ENCODE results near the gene HSF2BP. TPM values are rescaled to one million over a fixed set of nuclear protein-coding genes. Genes with fewer than 3 reads are reported as not detected.
"Not testable (repeated sequence)": the region's sequence is repeated elsewhere in the genome, so short reads cannot be mapped to it uniquely, and the experiment has no call there.

Gene HSF2BP
- total RNA-seq, 3 donors from 2014 or later = 0.32 to 0.48 (median 0.47) TPM

DNA sequence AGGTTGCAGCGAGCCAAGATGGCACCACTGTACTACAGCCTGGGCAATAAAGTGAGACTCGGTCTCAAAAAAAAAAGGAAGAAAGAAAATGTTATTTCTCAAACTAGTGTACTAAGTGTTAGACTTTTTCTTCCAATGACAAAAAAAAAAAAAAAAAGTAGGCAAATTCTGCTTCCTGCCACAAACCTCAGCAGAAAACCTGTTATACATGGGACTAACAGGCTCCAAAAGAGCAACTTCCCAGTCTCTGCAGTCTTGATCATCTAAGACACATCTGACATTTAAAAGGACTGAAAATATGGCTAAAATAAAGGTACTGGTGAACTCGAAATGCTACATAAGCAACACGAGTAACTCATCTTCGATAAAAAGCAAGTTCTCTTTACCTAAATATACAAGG lies 59.6 kb downstream of the HSF2BP start:
- Histone ChIP-seq H3K9me3 (no peaks in the 10 kb centered on the region), H3K4me3 (no peak overlapping the region), H3K36me3 (ENCODE audit: low read depth) (no peaks in the 10 kb centered on the region), H3K4me1 (ENCODE audit: low read depth) (no peaks in the 10 kb centered on the region)
- no peak for ATAC-seq
- intact Hi-C loops (cut with DNase I, micrococcal nuclease) = no loop called here
- TF ChIP-seq, protein P1, sequence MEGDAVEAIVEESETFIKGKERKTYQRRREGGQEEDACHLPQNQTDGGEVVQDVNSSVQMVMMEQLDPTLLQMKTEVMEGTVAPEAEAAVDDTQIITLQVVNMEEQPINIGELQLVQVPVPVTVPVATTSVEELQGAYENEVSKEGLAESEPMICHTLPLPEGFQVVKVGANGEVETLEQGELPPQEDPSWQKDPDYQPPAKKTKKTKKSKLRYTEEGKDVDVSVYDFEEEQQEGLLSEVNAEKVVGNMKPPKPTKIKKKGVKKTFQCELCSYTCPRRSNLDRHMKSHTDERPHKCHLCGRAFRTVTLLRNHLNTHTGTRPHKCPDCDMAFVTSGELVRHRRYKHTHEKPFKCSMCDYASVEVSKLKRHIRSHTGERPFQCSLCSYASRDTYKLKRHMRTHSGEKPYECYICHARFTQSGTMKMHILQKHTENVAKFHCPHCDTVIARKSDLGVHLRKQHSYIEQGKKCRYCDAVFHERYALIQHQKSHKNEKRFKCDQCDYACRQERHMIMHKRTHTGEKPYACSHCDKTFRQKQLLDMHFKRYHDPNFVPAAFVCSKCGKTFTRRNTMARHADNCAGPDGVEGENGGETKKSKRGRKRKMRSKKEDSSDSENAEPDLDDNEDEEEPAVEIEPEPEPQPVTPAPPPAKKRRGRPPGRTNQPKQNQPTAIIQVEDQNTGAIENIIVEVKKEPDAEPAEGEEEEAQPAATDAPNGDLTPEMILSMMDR (IDR thresholded peaks at IDR 0.05) = no peak
- DNase-seq = no peak

DNA sequence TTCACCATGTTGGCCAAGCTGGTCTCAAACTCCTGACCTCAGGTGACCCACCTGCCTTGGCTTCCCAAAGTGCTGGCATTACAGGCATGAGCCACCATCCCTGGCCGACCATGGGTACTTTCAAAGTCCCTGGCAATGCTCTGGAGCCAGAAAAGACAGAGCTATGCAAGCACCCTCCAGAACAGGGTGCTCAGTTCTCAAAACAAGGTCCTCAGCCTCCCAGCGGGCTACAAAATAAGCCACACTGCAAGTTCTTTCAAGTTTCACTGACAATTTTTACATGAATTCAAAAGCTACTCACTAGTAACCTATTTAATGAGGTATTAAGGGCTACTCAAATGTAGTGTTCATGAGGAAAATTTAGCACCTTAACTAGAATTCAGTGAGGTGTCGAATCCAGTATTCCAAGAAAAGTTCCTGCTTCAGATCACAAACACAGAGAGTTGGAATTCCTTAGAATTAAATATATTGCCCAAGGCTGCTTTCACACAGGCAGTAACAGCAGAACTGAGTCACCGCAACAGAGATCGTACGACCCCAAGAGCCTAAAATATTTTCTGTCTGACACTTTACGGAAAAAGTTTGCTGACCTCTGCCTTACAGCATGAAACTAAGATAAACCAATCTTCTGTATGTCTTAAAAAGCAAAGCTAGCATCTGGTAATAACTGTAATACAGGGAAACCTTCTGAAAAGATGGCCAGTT lies 60.7 kb downstream of the HSF2BP start:
- TF ChIP-seq, protein P1 (IDR thresholded peaks at IDR 0.05) = no peak
- ATAC-seq (no peak), DNase-seq (no peak)
- intact Hi-C loops (cut with DNase I, micrococcal nuclease) = no loop called here
- Histone ChIP-seq H3K9me3 (no peaks in the 10 kb centered on the region), H3K36me3 (ENCODE audit: low read depth) (no peaks in the 10 kb centered on the region), H3K4me3 (no peak overlapping the region), H3K4me1 (ENCODE audit: low read depth) (no peaks in the 10 kb centered on the region)

DNA sequence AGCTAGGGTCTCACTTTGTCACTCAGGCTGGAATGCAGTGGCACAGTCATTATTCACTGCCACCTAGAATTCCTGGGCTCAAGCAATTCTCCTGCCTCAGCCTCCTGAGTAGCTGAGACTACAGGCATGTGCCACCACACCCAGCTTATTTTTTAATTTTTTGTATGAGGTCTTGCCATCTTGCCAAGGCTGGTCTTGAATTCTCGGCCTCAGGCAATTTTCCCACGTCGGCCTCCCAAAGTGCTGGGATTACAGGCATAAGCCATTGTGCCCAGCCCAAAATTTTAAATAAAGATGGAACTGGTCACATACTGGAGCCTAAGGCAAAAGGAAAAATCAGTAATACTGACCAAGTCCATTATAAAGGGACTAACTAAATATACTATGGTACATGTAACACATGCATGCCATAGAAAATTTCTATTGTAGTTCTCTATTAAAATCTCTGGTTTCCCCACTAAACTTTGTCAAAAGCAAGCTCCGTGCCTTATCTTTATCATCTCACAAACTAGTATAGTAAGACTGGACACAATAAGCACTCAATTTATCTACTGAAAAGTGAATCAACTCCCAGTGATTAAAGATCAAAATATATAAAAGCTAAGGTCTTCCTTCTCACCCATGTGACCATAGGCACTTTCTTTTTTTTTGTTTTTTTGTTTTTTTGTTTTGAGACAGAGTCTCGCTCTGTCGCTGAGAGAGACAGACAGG lies 61.6 kb downstream of the HSF2BP start:
- Histone ChIP-seq H3K4me1 (ENCODE audit: low read depth) (no peaks in the 10 kb centered on the region), H3K36me3 (ENCODE audit: low read depth) (no peaks in the 10 kb centered on the region), H3K4me3 (no peak overlapping the region), H3K9me3 (no peaks in the 10 kb centered on the region)
- ATAC-seq (no peak), DNase-seq (no peak)
- intact Hi-C loops (cut with DNase I, micrococcal nuclease) = no loop called here
- TF ChIP-seq, protein P1 (IDR thresholded peaks at IDR 0.05) = no peak

DNA sequence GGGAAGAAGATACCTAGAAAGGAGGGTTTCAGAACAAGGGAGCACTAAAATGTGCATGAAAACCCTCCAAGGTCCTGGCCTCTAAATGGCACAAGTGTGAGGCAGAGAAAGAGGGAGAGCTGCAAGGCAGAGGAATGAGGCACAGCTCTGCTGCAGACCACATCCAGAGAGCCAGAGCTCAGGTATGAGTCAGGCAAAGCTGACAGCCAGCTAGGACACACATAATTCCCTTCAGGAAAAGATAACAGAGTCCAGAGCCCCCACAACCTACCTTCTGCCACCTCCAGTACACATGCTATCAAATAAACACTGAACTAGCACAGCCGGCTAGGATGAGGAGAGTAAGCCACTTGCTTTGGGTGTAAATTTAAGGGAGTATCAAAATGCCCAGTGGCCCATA lies 62.2 kb downstream of the HSF2BP start:
- Histone ChIP-seq H3K36me3 (ENCODE audit: low read depth) (no peaks in the 10 kb centered on the region), H3K9me3 (no peaks in the 10 kb centered on the region), H3K4me3 (no peak overlapping the region), H3K4me1 (ENCODE audit: low read depth) (no peaks in the 10 kb centered on the region)
- intact Hi-C loops (cut with DNase I, micrococcal nuclease) = no loop called here
- TF ChIP-seq, protein P1 (IDR thresholded peaks at IDR 0.05) = no peak
- ATAC-seq = no peak
- DNase-seq = no peak

DNA sequence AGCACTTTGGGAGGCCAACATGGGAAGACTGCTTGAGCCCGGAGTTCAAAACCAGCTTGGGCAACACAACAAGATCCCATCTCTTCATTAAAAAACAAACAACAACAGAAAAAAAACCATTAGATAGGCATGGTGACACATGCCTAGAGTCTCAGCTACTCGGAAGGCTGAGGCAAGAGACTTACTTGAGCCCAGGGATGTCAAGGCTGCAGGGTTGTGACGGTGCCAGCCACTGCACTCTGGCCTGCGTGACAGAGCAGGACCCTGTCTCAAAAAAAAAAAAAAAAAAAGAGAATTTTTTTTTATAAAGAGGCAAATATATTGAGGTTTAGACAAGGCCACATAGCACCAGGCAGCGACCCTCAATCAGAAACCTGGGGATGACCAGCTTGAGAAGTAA lies 62.7 kb downstream of the HSF2BP start:
- TF ChIP-seq, protein P1 (IDR thresholded peaks at IDR 0.05) = no peak
- ATAC-seq (no peak), DNase-seq (no peak)
- no peaks in the 10 kb centered on the region for H3K9me3 ChIP-seq
- H3K4me3 ChIP-seq = no peak overlapping the region
- H3K4me1 ChIP-seq (ENCODE audit: low read depth) = no peaks in the 10 kb centered on the region
- no peaks in the 10 kb centered on the region for H3K36me3 ChIP-seq (ENCODE audit: low read depth)
- intact Hi-C loops (cut with DNase I, micrococcal nuclease) = no loop called here

DNA sequence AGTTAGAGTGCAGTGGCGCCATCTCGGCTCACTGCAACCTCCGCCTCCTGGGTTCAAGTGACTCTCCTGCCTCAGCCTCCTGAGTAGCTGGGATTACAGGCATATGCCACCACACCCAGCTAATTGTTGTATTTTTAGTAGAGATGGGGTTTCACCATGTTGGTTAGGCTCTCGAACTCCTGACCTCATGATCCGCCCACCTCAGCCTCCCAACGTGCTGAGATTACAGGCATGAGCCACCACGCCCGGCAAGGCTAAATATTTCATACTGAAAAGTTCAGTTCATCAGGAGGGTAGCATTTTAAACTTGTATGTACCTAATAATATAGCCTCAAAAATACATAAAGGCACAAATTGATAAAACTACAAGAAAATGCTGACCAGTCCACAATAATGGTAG lies 63.5 kb downstream of the HSF2BP start:
- H3K36me3 ChIP-seq (ENCODE audit: low read depth); DNase-seq; intact Hi-C loops (cut with DNase I, micrococcal nuclease); ATAC-seq; H3K4me1 ChIP-seq (ENCODE audit: low read depth); H3K9me3 ChIP-seq; H3K4me3 ChIP-seq: not testable (repeated sequence)
